K562 (cell line): Measurements from ENCODE around the gene PI4K2B. TPM values are rescaled to one million over a fixed set of nuclear protein-coding genes. Genes with fewer than 3 reads are reported as not detected.
A peak's percentile ranks its signal among the peaks of the same experiment; 100 is the strongest.

ENCODE experiments used
- BMI1 ChIP-seq: fragments of 150-350 bp; IDR thresholded peaks from 2 replicates; pipeline ENCODE4 v1.6.1; 2014; ENCODE audit warnings: low read length
- CBX3 ChIP-seq, 2 experiments: IDR thresholded peaks; 1 replicate in 1 of 2; 2 replicates in 1 of 2; pipeline ENCODE4 v1.6.1; 2012; ENCODE audit warnings: inconsistent platforms in 2 of 2, low read length in 2 of 2, borderline replicate concordance in 1 of 2, control low read depth in 1 of 2
- HIVEP1 ChIP-seq: fragments of 250-450 bp; sonication (Bioruptor Pico); IDR thresholded peaks from 2 replicates; pipeline ENCODE4 v1.4.0; 2020; ENCODE audit warnings: mild to moderate bottlenecking
- JUN ChIP-seq, 2 experiments: sonication (generic) in 1 of 2; formaldehyde crosslinking in 1 of 2; IDR thresholded peaks; 2 replicates each; pipeline versions ENCODE4 v1.6.1 to v1.8.0; 2012 to 2022; ENCODE audit warnings: borderline replicate concordance in 2 of 2, mild to moderate bottlenecking in 2 of 2, improper control_type of control experiment in 1 of 2, low read depth in 1 of 2, low read length in 1 of 2, missing genetic modification reagents in 1 of 2
- MAX ChIP-seq: sonication (generic); formaldehyde crosslinking; IDR thresholded peaks from 2 replicates; pipeline ENCODE4 v1.9.0; 2022; ENCODE audit warnings: mild to moderate bottlenecking, missing genetic modification reagents
- MYNN ChIP-seq, 2 experiments: sonication (generic); formaldehyde crosslinking in 1 of 2; IDR thresholded peaks; 2 replicates each; pipeline versions ENCODE4 v1.5.0 to v1.6.1; 2016 to 2020; ENCODE audit warnings: antibody characterized with exemption in 1 of 2, missing genetic modification reagents in 1 of 2
- NFIX ChIP-seq: fragments of 250-450 bp; sonication (Bioruptor Pico); IDR thresholded peaks from 2 replicates; pipeline ENCODE4 v1.4.0; 2020; ENCODE audit warnings: low read depth, mild to moderate bottlenecking, moderate library complexity
- NR2C2 ChIP-seq, 2 experiments: fragments of 200-800 bp in 1 of 2; sonication (Bioruptor generic) in 1 of 2; sonication (generic) in 1 of 2; formaldehyde crosslinking in 1 of 2; IDR thresholded peaks; 2 replicates each; pipeline versions ENCODE4 v1.6.1 to v1.8.0; 2016 to 2022; ENCODE audit warnings: mild to moderate bottlenecking in 1 of 2, missing compliant biosample characterization in 1 of 2, missing genetic modification characterization in 1 of 2, missing genetic modification reagents in 1 of 2
- RBBP5 ChIP-seq: fragments of 200-600 bp; sonication (generic); IDR thresholded peaks from 2 replicates; pipeline ENCODE4 v1.6.1; 2012; ENCODE audit warnings: borderline replicate concordance, mild to moderate bottlenecking, low read length, control low read depth, inconsistent platforms; ENCODE audit not compliant: insufficient read depth, poor library complexity, severe bottlenecking
- RBM22 ChIP-seq: fragments of 200-400 bp; formaldehyde crosslinking; IDR thresholded peaks from 2 replicates; pipeline ENCODE4 v1.6.1; 2018; ENCODE audit warnings: low read length, low read depth; ENCODE audit not compliant: poor library complexity, severe bottlenecking
- RHOXF2B ChIP-seq: fragments of 250-450 bp; sonication (Bioruptor Pico); conservative IDR thresholded peaks from 2 replicates; pipeline ENCODE4 v1.5.1; 2021
- SMC3 ChIP-seq: conservative IDR thresholded peaks from 2 replicates; pipeline ENCODE4 v1.6.1; 2011; ENCODE audit warnings: low read depth, low read length, improper control_type of control experiment; ENCODE audit not compliant: insufficient read depth
- SP2 ChIP-seq: IDR thresholded peaks from 2 replicates; pipeline ENCODE4 v1.6.1; 2011; ENCODE audit warnings: mild to moderate bottlenecking, low read depth, low read length, moderate library complexity; ENCODE audit not compliant: poor library complexity, severe bottlenecking; ENCODE audit errors: extremely low read depth
- TEAD4 ChIP-seq, 2 experiments: sonication (generic) in 1 of 2; formaldehyde crosslinking in 1 of 2; IDR thresholded peaks; 2 replicates each; pipeline versions ENCODE4 v1.6.1 to v1.8.0; 2012 to 2022; ENCODE audit warnings: borderline replicate concordance in 1 of 2, inconsistent platforms in 1 of 2, low read length in 1 of 2, mild to moderate bottlenecking in 1 of 2, missing genetic modification reagents in 1 of 2
- XRCC5 ChIP-seq: fragments of 200-400 bp; formaldehyde crosslinking; IDR thresholded peaks from 2 replicates; pipeline ENCODE4 v1.6.1; 2017; ENCODE audit warnings: low read depth, mild to moderate bottlenecking, low read length
- ZNF239 ChIP-seq: fragments of 250-450 bp; sonication (Bioruptor Pico); IDR thresholded peaks from 2 replicates; pipeline ENCODE4 v1.4.0; 2020; ENCODE audit warnings: mild to moderate bottlenecking
- ZNF347 ChIP-seq: fragments of 450-650 bp; formaldehyde crosslinking; IDR thresholded peaks from 2 replicates; pipeline ENCODE4 v1.4.0; 2020; ENCODE audit warnings: low read depth, mild to moderate bottlenecking, moderate library complexity
- ZNF384 ChIP-seq: IDR thresholded peaks from 2 replicates; pipeline ENCODE4 v1.6.1; 2012; ENCODE audit warnings: low read depth, low read length, improper control_type of control experiment
- ZNF507 ChIP-seq: conservative IDR thresholded peaks from 2 replicates; pipeline ENCODE4 v1.6.1; 2017; ENCODE audit warnings: missing genetic modification characterization, missing compliant biosample characterization
- polyA plus RNA-seq, 8 experiments: library from polyadenylated mRNA; depleted of rRNA in 4 of 8; stranded (reverse) in 5 of 8; unstranded in 3 of 8; fragments of >200 nt; fragmentation: Nextera tagmentation in 2 of 8; fragmentation: Illumina TruSeq in 1 of 8; extraction: Ambion mirVana in 2 of 8; extraction: Trizol in 1 of 8; gene quantifications; 2 replicates each; pipeline versions ENCODE4 v1.2.1 to v1.2.3, GENCODE V29; 2011 to 2014; ENCODE audit warnings: inconsistent platforms in 1 of 8, missing spikeins in 1 of 8
- total RNA-seq, 7 experiments: library from RNA; depleted of rRNA in 6 of 7; stranded (reverse); fragments of >200 nt in 6 of 7; fragmentation: Illumina TruSeq in 2 of 7; extraction: Trizol in 2 of 7; gene quantifications; 2 replicates each; pipeline versions ENCODE4 v1.2.1 to v1.2.3, GENCODE V29; 2011 to 2021; ENCODE audit warnings: low replicate concordance in 1 of 7
- TF ChIP-seq, protein P1 (sequence below): fragments of 450-650 bp; IDR thresholded peaks from 2 replicates; pipeline ENCODE4 v1.6.1; 2016
- TF ChIP-seq, protein P2 (sequence below): fragments of 200-800 bp; sonication (Bioruptor generic); IDR thresholded peaks from 2 replicates; pipeline ENCODE4 v1.6.1; 2017; ENCODE audit warnings: missing genetic modification characterization, missing compliant biosample characterization
- TF ChIP-seq, protein P3 (sequence below): fragments of 200-800 bp; sonication (Bioruptor generic); IDR thresholded peaks from 2 replicates; pipeline ENCODE4 v1.6.1; 2017; ENCODE audit warnings: missing genetic modification characterization, missing compliant biosample characterization

PI4K2B gene
- total and polyA plus RNA-seq, 9 of the 15 experiments (the other 6 are each of a cell fraction or from before 2014, with no cell fraction given): 4.5 to 21.4 (median 16.5) TPM

DNA sequence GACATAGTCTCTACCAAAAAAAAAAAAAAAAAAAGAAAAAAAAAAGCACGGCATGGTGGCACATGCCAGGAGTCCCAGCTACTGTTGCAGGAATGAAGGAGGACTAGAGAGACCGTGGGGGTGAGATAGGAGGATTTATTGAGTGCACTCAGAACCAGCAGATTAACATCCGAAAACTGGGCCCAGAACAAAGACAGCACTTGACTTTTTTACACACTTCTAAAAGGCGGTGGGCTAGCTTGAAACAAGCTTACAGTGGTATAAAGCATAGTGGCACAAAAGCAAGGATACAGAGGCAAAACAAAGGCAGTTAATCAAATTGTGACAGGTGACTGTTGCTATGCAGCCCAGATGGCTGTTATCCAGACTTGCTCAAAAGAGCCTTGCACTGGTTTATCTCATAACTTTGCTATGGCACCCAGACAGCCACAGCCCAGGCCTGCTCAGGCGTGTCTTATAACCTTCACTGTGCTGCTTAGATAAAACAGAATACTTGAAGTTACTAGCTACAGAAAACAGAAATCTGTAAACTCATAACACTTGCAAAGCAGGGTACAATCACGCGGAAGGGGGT is 9.9 kb upstream of the PI4K2B start (continued):
- TF ChIP-seq, protein P1, sequence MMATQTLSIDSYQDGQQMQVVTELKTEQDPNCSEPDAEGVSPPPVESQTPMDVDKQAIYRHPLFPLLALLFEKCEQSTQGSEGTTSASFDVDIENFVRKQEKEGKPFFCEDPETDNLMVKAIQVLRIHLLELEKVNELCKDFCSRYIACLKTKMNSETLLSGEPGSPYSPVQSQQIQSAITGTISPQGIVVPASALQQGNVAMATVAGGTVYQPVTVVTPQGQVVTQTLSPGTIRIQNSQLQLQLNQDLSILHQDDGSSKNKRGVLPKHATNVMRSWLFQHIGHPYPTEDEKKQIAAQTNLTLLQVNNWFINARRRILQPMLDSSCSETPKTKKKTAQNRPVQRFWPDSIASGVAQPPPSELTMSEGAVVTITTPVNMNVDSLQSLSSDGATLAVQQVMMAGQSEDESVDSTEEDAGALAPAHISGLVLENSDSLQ: peak; percentile 42; the same call in 1 of the 2 replicates
- no peak for TF ChIP-seq ZNF507
- TF ChIP-seq, protein P2, sequence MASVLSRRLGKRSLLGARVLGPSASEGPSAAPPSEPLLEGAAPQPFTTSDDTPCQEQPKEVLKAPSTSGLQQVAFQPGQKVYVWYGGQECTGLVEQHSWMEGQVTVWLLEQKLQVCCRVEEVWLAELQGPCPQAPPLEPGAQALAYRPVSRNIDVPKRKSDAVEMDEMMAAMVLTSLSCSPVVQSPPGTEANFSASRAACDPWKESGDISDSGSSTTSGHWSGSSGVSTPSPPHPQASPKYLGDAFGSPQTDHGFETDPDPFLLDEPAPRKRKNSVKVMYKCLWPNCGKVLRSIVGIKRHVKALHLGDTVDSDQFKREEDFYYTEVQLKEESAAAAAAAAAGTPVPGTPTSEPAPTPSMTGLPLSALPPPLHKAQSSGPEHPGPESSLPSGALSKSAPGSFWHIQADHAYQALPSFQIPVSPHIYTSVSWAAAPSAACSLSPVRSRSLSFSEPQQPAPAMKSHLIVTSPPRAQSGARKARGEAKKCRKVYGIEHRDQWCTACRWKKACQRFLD: no peak
- no peak for TF ChIP-seq RBBP5
- TF ChIP-seq NR2C2 (CRISPR knock-in tag; IDR thresholded peaks at IDR 0.05): no peak
- TF ChIP-seq NR2C2 (tag; IDR thresholded peaks at IDR 0.05): no peak
- no peak for TF ChIP-seq ZNF347 (CRISPR knock-in tag)
- TF ChIP-seq NFIX (CRISPR knock-in tag): no peak
- peak; percentile 28; the same call in 1 of the 2 replicates for TF ChIP-seq TEAD4 (IDR thresholded peaks at IDR 0.05; ENCODE audit: low read length)
- no peak for TF ChIP-seq TEAD4 (CRISPR knock-in tag; IDR thresholded peaks at IDR 0.05; ENCODE audit: borderline replicate concordance)
- TF ChIP-seq RBM22: no peak
- TF ChIP-seq JUN (IDR thresholded peaks at IDR 0.05; ENCODE audit: borderline replicate concordance, low read depth, low read length): peak; percentile 47; the same call in 1 of the 2 replicates
- no peak for TF ChIP-seq JUN (CRISPR knock-in tag; IDR thresholded peaks at IDR 0.05; ENCODE audit: borderline replicate concordance)
- no peak for TF ChIP-seq SP2
- TF ChIP-seq MYNN (IDR thresholded peaks at IDR 0.05): no peak
- TF ChIP-seq MYNN (CRISPR knock-in tag; IDR thresholded peaks at IDR 0.05): no peak
- TF ChIP-seq SMC3: no peak
- peak; percentile 99 to 100 for TF ChIP-seq CBX3 (IDR thresholded peaks at IDR 0.05; ENCODE audit: borderline replicate concordance in 1 of 2, low read length in 2 of 2)
- 0 out of 2 replicates have a peak, but pooled peaks have one; percentile 24 for TF ChIP-seq ZNF384
- TF ChIP-seq XRCC5: 0 out of 2 replicates have a peak, but pooled peaks have one; percentile 40
- TF ChIP-seq HIVEP1: no peak
- TF ChIP-seq MAX: no peak
- no peak for TF ChIP-seq RHOXF2B (CRISPR knock-in tag)
- TF ChIP-seq, protein P3, sequence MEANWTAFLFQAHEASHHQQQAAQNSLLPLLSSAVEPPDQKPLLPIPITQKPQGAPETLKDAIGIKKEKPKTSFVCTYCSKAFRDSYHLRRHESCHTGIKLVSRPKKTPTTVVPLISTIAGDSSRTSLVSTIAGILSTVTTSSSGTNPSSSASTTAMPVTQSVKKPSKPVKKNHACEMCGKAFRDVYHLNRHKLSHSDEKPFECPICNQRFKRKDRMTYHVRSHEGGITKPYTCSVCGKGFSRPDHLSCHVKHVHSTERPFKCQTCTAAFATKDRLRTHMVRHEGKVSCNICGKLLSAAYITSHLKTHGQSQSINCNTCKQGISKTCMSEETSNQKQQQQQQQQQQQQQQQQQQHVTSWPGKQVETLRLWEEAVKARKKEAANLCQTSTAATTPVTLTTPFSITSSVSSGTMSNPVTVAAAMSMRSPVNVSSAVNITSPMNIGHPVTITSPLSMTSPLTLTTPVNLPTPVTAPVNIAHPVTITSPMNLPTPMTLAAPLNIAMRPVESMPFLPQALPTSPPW: no peak
- TF ChIP-seq ZNF239 (CRISPR knock-in tag): no peak
- TF ChIP-seq BMI1: no peak
